CD4-positive, alpha-beta T cell treated with Interleukin-4 for 4 hours (primary cell): ENCODE measurements around the gene SEMG2.

ENCODE experiments used
- DNase-seq: peaks from one replicate; pipeline ENCODE4 v3.0.0-alpha.2; 2020

SEMG2 gene

DNA sequence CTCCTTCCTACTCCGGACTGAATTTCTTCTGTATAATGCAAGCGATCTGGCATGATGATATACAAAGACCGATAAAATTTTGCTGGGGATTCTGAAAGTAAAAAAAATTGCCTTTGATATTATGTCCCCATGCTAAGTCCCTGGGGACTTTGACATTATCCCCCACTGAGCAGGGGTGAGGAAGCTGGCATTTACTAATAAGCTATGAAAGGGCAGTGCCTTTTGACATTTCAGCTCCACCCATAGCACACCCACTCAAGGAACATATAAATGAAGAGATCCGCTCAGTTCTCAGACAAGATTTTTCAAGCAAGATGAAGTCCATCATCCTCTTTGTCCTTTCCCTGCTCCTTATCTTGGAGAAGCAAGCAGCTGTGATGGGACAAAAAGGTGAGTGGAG is at the start of gene SEMG2:
Gene SEMG2, plus strand, starts transcription at position 298 of the 400 bp plus-strand sequence. Its CDS starts 17 bp downstream, at position 315.
- DNase-seq = no peak

GRCh38 chr20:45173522-45173921 is 47.7 kb upstream of the SEMG2 start:
- DNase-seq = no peak

DNA sequence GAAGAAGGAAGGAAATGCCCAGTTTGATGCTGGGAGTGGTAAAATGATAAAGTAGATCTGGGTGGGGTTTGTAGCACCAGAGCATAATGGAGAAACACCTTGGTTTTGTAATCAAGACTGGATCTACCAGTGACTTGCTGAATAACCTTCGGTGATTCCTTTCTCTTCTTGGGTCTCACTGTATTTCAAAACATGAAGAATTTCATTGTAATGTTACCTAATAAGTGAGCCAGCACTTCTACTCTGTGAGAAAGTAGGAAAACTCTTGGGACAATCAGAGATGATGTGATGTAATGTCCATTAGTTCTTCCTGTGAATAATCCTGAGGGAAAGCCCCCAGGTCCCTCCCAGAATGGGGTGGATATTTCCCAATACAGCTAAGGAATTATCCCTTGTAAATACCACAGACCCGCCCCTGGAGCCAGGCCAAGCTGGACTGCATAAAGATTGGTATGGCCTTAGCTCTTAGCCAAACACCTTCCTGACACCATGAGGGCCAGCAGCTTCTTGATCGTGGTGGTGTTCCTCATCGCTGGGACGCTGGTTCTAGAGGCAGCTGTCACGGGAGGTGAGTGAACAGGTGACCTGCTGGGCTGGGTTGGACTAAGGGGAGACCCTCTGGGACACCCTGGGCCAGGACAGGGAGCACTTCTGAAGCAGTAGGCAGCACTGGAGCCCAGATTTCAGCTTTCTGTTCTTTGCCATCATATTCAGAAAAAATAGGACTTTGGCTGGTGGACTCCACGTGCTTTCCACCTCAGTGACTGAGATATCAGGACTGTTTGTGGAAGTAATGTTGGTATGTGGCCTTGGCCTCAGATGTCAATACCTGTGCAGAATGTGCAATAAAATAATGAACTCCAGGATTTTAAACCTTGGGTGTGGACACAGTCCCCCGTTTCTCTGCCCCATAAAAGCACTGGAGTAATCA is 46.5 kb upstream of the SEMG2 start, which contains the start of gene PI3:
Gene PI3, plus strand, starts transcription at position 469 of the 931 bp plus-strand sequence. Its CDS starts 21 bp downstream, at position 490.
- no peak for DNase-seq

GRCh38 chr20:45176526-45177267 is 44.5 kb upstream of the SEMG2 start:
- no peak for DNase-seq

GRCh38 chr20:45179166-45179565 is 42.0 kb upstream of the SEMG2 start:
- no peak for DNase-seq

DNA sequence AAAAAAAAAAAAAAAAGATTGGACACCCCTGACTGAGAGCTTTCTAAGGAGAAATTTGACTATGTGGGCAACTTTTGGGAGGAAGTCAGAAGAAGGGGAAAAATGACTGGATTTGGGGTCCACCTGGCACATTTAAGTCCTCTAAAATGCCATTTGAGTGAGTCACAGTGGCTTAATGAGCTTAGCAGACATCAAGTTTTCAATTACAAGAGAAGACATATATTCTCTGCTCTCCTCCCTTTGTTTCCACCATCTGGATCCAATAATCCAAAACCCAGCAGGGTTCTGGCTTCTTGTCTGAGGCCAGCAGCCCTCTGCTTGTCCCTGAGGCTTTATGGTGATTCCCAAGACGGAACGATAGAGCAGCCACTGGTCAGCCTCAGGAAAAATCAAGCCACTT is 39.5 kb upstream of the SEMG2 start:
- DNase-seq = no peak

DNA sequence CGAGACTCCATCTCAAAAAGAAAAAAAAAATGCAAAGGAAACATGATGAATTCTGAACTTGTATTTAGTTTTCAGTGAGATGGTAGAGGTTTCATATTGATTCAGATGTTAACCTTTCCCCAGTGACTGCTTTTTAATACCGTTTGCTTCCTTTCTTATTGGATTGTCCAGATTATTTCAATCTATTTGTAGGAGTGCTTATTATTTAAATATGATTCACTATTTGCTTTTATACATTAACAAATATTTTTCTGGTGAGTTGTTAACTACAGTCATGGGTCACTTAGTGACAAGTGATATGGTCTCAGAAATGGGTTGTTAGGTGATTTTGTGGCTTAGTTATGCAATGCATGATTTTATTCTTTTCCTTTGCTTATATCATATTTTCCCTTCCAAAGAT is 38.1 kb upstream of the SEMG2 start:
- DNase-seq = no peak

- no peak for DNase-seq
Measured at GRCh38 chr20:45187693-45188092, 33.5 kb upstream of the SEMG2 start.

DNA sequence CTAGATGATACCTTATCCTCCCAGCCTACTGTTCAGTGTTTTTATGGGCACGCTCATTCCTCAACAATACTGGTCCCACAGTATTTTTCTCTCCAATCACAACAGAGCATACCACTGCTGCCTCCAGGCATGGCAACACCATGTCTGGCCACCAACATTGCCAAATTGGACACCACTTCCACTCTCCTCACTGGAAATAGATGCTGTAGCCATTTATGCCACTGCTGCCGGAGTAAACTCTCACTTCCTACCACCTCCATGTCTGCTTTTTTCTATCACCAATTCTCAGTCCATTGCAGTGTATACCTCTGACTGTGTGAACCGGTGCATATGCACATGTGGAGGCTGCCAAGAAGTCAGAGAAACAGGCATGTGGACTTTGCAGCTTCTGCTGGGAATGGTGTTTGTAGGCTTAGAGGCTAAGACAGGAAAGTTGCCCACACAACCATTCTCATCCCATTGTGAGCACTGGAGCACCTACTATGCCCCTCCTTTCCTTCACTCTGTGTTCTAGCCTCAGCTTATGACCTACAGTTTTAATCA is 32.0 kb upstream of the SEMG2 start:
- no peak for DNase-seq

DNA sequence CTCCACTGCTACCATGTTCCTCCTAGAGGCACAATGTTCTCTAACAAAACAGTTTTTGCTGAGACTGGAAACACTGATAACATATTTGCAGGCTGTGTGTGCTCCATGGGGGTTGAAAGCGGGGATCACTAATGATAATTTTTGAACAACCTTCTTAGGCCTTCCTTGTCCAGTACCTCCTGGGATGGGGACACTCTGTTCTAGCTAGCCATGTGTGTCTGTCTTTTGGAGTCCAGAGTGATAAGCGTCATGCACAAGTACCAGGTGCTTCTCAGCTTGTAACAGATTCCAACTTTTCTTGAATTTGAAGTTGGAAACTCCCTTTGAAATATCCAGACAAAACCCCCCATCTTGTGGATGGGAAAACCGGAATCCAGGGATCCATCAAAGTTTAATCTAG is 31.3 kb upstream of the SEMG2 start:
- no peak for DNase-seq

- no peak for DNase-seq
Measured at GRCh38 chr20:45191926-45192325, 29.2 kb upstream of the SEMG2 start.

- no peak for DNase-seq
Measured at GRCh38 chr20:45193331-45193730, 27.8 kb upstream of the SEMG2 start.

GRCh38 chr20:45206725-45207124 is 14.4 kb upstream of the SEMG2 start, which contains the start of gene SEMG1:
SEMG1 (plus strand) TSS chr20:45207033; CDS start chr20:45207054, 21 bp downstream.
- DNase-seq = no peak

DNA sequence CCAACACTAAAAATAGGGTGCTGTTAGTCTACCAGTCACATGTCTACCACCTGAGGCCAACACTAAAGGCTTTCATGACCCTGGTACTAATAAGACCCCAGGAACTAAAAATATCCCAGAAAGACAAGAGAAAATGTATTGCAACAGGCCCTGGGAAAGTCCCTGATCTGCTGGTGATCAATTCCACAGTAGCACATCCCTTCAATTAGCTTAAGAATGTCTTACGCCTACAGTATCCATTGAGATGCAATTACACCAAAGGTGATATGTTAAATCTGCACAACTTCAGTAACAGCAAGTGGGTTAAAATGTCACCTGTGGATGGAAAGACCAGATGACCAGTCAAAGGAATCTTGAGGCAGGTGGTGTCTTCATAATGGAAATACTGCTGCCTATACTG is 11.2 kb upstream of the SEMG2 start:
- no peak for DNase-seq

- no peak for DNase-seq
Measured at GRCh38 chr20:45211569-45212474, 9.4 kb upstream of the SEMG2 start.

- no peak for DNase-seq
Measured at GRCh38 chr20:45212836-45213235, 8.3 kb upstream of the SEMG2 start.

DNA sequence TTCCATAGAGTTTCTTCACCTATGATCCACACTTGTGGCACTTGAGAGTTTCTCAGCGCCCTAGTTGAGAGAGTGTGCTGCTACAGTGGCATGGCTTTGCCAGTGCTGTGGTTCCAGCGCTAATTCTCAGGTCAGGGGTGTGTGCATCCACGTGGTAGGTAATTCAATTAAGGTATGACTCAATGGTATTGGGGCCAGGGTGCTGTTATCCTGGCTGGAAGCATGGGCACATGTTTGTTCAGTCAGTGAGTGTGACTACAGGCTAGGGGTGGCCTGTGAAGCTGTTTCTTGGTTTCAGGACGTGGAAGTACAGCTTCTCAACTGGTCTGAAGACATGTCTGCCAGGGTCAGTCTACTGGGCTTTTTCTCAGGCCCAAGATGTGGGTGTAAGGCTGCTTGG is 3.0 kb upstream of the SEMG2 start:
- no peak for DNase-seq

GRCh38 chr20:45218636-45219035 is 2.5 kb upstream of the SEMG2 start:
- DNase-seq = no peak

- no peak for DNase-seq
Measured at GRCh38 chr20:45223136-45223535, 2.0 kb downstream of the SEMG2 start.

- DNase-seq = no peak
Measured at GRCh38 chr20:45226287-45226686, 5.1 kb downstream of the SEMG2 start.

DNA sequence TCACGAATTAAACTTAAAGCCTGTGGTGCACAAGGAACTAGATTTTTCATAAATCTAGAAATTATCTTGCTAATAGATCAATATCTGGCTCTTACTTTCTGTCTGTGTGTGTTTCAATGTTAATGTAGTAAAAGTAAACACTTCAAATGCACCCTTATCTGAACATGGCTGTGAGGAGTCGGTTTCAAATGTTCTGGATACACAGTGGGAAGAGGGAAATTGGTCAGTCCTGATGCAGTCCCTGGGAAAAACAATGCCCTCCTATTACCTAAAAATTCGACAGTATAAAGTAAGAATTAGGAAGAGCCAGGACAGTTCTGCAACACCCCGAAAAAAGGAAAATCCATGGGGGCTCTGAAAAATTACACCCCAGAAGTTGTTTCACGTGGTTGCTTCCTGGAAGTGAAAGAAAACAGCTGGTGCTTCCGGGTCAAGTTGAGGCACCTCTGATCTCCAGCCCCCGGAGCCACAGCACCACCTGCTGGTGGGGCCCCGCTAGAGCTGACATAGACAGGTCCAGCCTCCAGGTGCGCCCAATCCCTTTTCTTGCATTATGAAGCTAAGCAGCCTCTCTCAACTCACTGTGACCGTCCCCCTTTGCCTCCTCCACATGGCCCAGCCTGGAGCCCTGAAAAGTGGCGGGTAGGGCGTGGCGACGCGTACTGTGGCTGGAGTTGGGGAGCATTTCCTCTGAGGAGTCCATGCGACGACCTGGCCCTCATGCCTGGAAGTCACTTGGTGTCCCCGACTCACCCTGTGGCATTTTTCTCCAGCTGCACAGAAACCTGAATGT is 8.3 kb downstream of the SEMG2 start:
- DNase-seq = no peak

DNA sequence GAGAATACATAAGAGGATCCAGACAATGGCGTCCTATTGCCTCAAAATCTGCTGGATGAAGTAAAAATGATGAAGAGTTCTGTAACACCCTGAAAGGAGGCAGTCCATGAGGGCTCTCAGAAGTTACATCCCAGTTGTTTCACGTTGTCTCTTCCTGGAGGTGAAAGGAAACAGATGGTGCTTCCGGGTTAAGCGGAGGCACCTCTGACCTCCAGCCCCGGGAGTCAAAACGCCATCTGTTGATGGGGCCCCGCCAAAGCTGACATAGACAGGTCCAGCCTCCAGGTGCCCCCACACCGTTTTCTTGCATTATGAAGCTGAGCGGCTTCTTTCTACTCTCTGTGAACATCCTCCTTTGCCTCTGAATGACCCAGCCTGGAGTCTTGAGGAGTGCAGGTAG is 9.5 kb downstream of the SEMG2 start:
- DNase-seq = no peak
